SK-N-SH treated with all-trans-retinoic acid at 6 μM for 48 hours (cell line): ENCODE data around the gene HECTD4.

ENCODE experiments used
- ISL1 ChIP-seq: fragments of 250-450 bp; sonication (Bioruptor Pico); IDR thresholded peaks from 2 replicates; pipeline ENCODE4 v2.1.2; 2022; ENCODE audit warnings: mild to moderate bottlenecking, moderate library complexity
- PATZ1 ChIP-seq: fragments of 250-450 bp; sonication (Bioruptor Pico); IDR thresholded peaks from 2 replicates; pipeline ENCODE4 v1.8.0; 2020; ENCODE audit warnings: mild to moderate bottlenecking, moderate library complexity, borderline replicate concordance
- POU6F1 ChIP-seq: fragments of 250-450 bp; sonication (Bioruptor Pico); IDR thresholded peaks from 2 replicates; pipeline ENCODE4 v1.8.0; 2021; ENCODE audit warnings: low read depth, mild to moderate bottlenecking, moderate library complexity, borderline replicate concordance
- RARB ChIP-seq: fragments of 250-450 bp; sonication (Bioruptor Pico); IDR thresholded peaks from 2 replicates; pipeline ENCODE4 v1.8.0; 2021; ENCODE audit warnings: mild to moderate bottlenecking, moderate library complexity
- ZFP3 ChIP-seq: fragments of 250-450 bp; sonication (Bioruptor Pico); IDR thresholded peaks from 2 replicates; pipeline ENCODE4 v1.5.0; 2020; ENCODE audit warnings: mild to moderate bottlenecking, moderate library complexity

GRCh38 chr12:112236386-112236785 is 145.8 kb downstream of the HECTD4 start:
- TF ChIP-seq POU6F1 (CRISPR knock-in tag): no peak
- no peak for TF ChIP-seq RARB (CRISPR knock-in tag)
- TF ChIP-seq ZFP3 (CRISPR knock-in tag): no peak
- TF ChIP-seq PATZ1 (CRISPR knock-in tag): no peak
- no peak for TF ChIP-seq ISL1 (CRISPR knock-in tag)
